Liver (tissue), 3 donors: ENCODE measurements around the gene SMU1.
A peak's percentile ranks its signal among the peaks of the same experiment; 100 is the strongest.

Source experiments
- GABPA ChIP-seq, 2 donors: IDR thresholded peaks in 1 of 2; conservative IDR thresholded peaks in 1 of 2; 2 replicates each; pipeline ENCODE4 v1.6.1; 2016; ENCODE audit warnings: antibody characterized with exemption in 2 of 2, mild to moderate bottlenecking in 1 of 2, moderate library complexity in 1 of 2
- RAD21 ChIP-seq, 2 donors: IDR thresholded peaks; 2 replicates each; pipeline ENCODE4 v1.6.1; 2016; ENCODE audit warnings: antibody characterized with exemption in 2 of 2, mild to moderate bottlenecking in 2 of 2
- ZBTB33 ChIP-seq: IDR thresholded peaks from 2 replicates; pipeline ENCODE4 v1.6.1; 2016; ENCODE audit warnings: antibody characterized with exemption
- TF ChIP-seq, protein P1 (sequence below): fragments of 150-350 bp; IDR thresholded peaks from 2 replicates; pipeline ENCODE4 v1.5.1; 2017; ENCODE audit warnings: improper control_type of control experiment, low read depth, low read length; ENCODE audit not compliant: missing input control
- TF ChIP-seq, protein P2 (sequence below): IDR thresholded peaks from 2 replicates; pipeline ENCODE4 v1.6.1; 2016; ENCODE audit warnings: antibody characterized with exemption
- donor health status: healthy.
- donor health status: healthy.

GRCh38 chr9:33024966-33025571 is 51.4 kb downstream of the SMU1 start, which contains the start of gene DNAJA1:
- TF ChIP-seq, protein P1, sequence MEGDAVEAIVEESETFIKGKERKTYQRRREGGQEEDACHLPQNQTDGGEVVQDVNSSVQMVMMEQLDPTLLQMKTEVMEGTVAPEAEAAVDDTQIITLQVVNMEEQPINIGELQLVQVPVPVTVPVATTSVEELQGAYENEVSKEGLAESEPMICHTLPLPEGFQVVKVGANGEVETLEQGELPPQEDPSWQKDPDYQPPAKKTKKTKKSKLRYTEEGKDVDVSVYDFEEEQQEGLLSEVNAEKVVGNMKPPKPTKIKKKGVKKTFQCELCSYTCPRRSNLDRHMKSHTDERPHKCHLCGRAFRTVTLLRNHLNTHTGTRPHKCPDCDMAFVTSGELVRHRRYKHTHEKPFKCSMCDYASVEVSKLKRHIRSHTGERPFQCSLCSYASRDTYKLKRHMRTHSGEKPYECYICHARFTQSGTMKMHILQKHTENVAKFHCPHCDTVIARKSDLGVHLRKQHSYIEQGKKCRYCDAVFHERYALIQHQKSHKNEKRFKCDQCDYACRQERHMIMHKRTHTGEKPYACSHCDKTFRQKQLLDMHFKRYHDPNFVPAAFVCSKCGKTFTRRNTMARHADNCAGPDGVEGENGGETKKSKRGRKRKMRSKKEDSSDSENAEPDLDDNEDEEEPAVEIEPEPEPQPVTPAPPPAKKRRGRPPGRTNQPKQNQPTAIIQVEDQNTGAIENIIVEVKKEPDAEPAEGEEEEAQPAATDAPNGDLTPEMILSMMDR = no peak
- TF ChIP-seq, protein P2, sequence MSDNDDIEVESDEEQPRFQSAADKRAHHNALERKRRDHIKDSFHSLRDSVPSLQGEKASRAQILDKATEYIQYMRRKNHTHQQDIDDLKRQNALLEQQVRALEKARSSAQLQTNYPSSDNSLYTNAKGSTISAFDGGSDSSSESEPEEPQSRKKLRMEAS = peak; percentile 22
- TF ChIP-seq ZBTB33 = no peak
- peak; percentile 51 to 88 for TF ChIP-seq GABPA (IDR thresholded peaks at IDR 0.05 in 1 of 2, conservative IDR thresholded peaks at IDR 0.05 in 1 of 2)
- peak in 1 of 2 donors; percentile 17 for TF ChIP-seq RAD21 (IDR thresholded peaks at IDR 0.05)
